ENCODE data around the gene PRODH2. TPM values are rescaled to one million over a fixed set of nuclear protein-coding genes. Genes with fewer than 3 reads are reported as not detected.

PRODH2 gene
- total and polyA plus RNA-seq, 10 of the 15 experiments (the other 5 are each of a cell fraction or from before 2014, with no cell fraction given) = 0.07 TPM; not detected in 9

GRCh38 chr19:35754370-35755130, 58.1 kb downstream of the PRODH2 start:
- Histone ChIP-seq H3K79me2 (ENCODE audit: control insufficient read depth, insufficient read depth, low read length) (peaks cover 11% of the 10 kb centered on the region), H3K27ac (ENCODE audit: control insufficient read depth, insufficient read depth) (no peak overlapping the region), H3K4me3 (no peak overlapping the region), H3K9me3 (replicated peaks; ENCODE audit: control insufficient read depth, insufficient read depth, low read length) (no peaks in the 10 kb centered on the region), H3K36me3 (ENCODE audit: control insufficient read depth in 2 of 2, insufficient read depth in 2 of 2, low read length in 1 of 2) (peaks cover 0 to 2% of the 10 kb centered on the region in 2 experiments; a peak in 2 of 4 replicates), H3K4me1 (ENCODE audit: control insufficient read depth, insufficient read depth, low read length) (peaks cover 15% of the 10 kb centered on the region), H2AFZ (ENCODE audit: control insufficient read depth, low read depth, low read length) (no peak overlapping the region), H4K20me1 (ENCODE audit: control insufficient read depth, insufficient read depth) (no peaks in the 10 kb centered on the region), H3K27me3 (replicated peaks in 1 of 2; ENCODE audit: control insufficient read depth in 2 of 2, insufficient read depth in 2 of 2, low read length in 1 of 2) (no peaks in the 10 kb centered on the region), H3K9ac (ENCODE audit: control insufficient read depth, insufficient read depth, low read length) (no peak overlapping the region), H3K4me2 (ENCODE audit: control insufficient read depth, insufficient read depth) (no peak overlapping the region)
- POLR2A ChIA-PET = no interaction called here
- CTCF ChIA-PET = no interaction called here
- FAIRE-seq = no peak
- RAD21 ChIA-PET (ENCODE audit: unreplicated experiment) = no interaction called here
- SMC1A ChIA-PET (ENCODE audit: uncharacterized antibody, unreplicated experiment) = no interaction called here
- no TSS peak for BruUV-seq (replicated peaks)
- DNase-seq (ENCODE audit: low read depth, low spot score) = no peak
- in situ Hi-C loops (cut with MboI) (no loop called here), intact Hi-C loops (cut with micrococcal nuclease; ENCODE audit: unreplicated experiment) (no loop called here)
- ATAC-seq = no peak
- 79% methylated on average over 12 of the region's 13 CpGs for WGBS (ENCODE audit: insufficient coverage, insufficient replicate concordance, low lambda C conversion rate, missing lambda C conversion rate)
- TF ChIP-seq ZNF592 (IDR thresholded peaks at IDR 0.05) = no peak
- no peak for TF ChIP-seq SIN3A (IDR thresholded peaks at IDR 0.05; ENCODE audit: low read depth, low read length)
- TF ChIP-seq FOS (IDR thresholded peaks at IDR 0.05; ENCODE audit: borderline replicate concordance, extremely low read depth, insufficient read length) = no peak
- no peak for TF ChIP-seq LARP7 (IDR thresholded peaks at IDR 0.05)
- TF ChIP-seq CHD2 (IDR thresholded peaks at IDR 0.05; ENCODE audit: borderline replicate concordance, low read depth, low read length) = no peak
- TF ChIP-seq YBX1 (IDR thresholded peaks at IDR 0.05) = no peak
- TF ChIP-seq RB1 (IDR thresholded peaks at IDR 0.05; ENCODE audit: borderline replicate concordance) = no peak
- TF ChIP-seq SIX5 (IDR thresholded peaks at IDR 0.05; ENCODE audit: low read depth, low read length, severe bottlenecking) = no peak
